HG02973 (cell line): ENCODE measurements around the gene PLPPR4.
"Not testable (repeated sequence)": the region's sequence is repeated elsewhere in the genome, so short reads cannot be mapped to it uniquely, and the experiment has no call there.

Experiments
- ATAC-seq: cut with Tn5 transposase; IDR thresholded peaks from one replicate; pipeline ENCODE4 v1.9.1; 2021; ENCODE audit warnings: moderate library complexity; ENCODE audit not compliant: unreplicated experiment

Gene PLPPR4

GRCh38 chr1:99266726-99267125 lies 2.4 kb downstream of the PLPPR4 start:
- no peak for ATAC-seq

- ATAC-seq = no peak
These were observed 3.7 kb downstream of the PLPPR4 start for GRCh38 chr1:99268021-99268420.

GRCh38 chr1:99269321-99269720 lies 5.0 kb downstream of the PLPPR4 start:
- no peak for ATAC-seq

DNA sequence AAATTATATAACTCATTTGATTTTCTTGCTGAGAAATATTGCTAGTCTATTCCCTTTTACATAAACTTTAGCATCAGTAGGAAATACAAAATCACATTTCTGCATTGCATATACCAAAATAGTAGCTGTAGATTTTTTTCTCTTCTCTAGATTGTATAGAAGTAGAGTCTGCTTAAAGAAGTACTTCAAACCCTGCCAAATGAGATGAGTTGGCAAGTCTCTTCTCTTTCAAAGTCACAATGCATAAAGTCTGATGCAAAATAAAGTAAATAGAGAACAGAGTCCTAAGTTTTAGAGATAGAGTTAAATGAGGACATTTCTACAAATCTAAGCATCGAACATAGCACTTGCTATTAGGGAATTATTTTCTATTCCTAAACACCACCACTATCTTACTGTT lies 6.4 kb downstream of the PLPPR4 start:
- ATAC-seq = no peak

DNA sequence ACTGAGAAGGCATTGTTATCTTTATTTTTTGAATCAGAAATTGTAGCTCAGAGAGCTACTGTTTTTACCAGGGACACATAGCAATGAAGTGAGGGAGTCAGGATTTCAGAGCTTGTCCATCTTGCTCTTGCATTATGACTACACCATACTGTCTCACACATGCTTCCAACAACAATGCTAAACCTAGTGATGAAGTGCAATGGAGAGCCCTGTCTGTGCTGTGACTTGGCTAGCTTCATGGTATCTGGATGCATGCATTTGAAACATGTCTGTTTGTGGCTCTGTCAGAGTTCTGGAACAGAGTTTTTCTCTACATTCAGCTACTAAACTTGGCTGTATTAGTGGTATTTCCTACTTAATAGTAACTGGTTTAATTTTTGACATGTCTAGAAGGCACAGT lies 7.0 kb downstream of the PLPPR4 start:
- ATAC-seq = no peak

- ATAC-seq = no peak
These were observed 12.8 kb downstream of the PLPPR4 start for GRCh38 chr1:99277066-99277465.

GRCh38 chr1:99279525-99279924 lies 15.2 kb downstream of the PLPPR4 start:
- no peak for ATAC-seq

DNA sequence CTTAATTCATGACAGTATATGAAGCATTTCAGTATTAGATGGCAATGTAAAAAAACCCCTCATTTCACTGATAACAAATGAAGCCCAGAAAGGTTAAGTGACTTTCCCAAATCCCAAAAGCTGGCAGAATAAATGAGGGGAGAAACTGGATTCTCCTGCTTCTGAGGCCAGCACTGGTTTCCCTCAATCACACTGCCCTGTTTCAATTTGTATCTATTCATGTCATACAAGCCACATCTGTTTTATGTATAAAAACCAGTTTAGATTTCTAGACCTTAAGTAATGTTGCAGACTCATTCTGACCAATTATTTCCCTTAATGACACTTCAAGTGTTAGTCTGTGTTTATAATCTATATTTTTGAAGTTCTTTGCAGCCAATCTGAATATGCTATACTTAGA lies 16.8 kb downstream of the PLPPR4 start:
- no peak for ATAC-seq

GRCh38 chr1:99282536-99282935 lies 18.2 kb downstream of the PLPPR4 start:
- no peak for ATAC-seq

GRCh38 chr1:99283521-99283920 lies 19.2 kb downstream of the PLPPR4 start:
- not testable (repeated sequence) for ATAC-seq

- ATAC-seq = no peak
These were observed 28.6 kb downstream of the PLPPR4 start for GRCh38 chr1:99292886-99293285.

DNA sequence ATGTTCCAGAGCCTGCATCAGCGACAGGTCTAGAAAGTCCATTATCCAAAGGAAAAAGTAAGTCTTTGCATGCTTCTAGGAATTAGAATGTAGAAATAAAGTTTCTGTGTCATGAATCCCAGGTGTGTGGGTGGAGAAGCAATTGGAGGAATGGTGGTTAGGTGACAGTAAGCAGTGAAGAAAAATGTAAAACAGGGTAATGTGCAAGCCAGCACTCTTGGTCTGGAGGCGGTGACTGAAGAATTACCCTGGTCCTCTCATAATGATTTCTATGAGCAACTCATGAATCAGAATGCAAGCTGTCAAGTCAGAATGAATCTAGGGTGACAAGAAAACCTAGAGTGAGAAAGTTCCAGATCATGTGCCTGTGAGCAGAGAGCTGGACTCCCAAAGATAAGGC lies 33.6 kb downstream of the PLPPR4 start:
- ATAC-seq = no peak

DNA sequence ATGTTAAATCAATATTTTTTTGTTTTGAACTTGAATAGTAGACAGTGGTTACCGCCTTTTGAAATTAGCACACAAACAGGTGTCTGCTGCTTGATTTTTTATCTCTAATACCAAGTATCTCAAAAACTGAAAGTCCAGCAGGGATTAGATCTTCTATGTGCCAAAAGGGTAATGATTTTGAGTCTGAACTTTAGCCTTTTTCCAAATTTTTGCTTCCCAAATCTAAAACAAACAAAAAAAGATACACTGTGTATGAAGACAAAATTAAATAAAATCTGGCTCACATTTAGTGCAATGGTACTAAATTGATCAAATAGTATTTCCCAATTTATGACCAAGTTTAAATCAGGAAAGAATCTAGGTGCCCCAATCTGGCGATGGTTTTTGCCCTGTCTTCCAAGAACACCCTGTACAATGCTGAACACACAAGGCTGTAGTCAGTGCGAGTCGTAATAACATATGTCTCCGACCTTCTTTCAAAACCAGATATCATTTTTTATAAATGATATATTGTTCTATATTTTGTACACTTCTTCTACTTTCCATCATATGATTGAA lies 40.5 kb downstream of the PLPPR4 start:
- ATAC-seq = no peak

DNA sequence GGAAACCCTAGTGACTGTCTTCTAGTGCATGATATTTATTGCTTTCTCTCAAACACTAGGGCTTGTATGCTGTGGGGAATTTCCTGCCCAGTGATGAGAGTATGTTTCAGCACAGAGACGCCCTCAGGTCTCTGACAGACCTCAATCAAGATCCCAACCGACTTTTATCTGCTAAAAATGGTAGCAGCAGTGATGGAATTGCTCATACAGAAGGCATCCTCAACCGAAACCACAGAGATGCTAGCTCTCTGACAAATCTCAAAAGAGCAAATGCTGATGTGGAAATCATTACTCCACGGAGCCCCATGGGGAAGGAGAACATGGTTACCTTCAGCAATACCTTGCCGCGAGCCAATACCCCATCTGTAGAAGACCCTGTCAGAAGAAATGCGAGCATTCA lies 41.3 kb downstream of the PLPPR4 start:
- ATAC-seq = no peak

- ATAC-seq = no peak
These were observed 41.8 kb downstream of the PLPPR4 start for GRCh38 chr1:99306056-99306455.

DNA sequence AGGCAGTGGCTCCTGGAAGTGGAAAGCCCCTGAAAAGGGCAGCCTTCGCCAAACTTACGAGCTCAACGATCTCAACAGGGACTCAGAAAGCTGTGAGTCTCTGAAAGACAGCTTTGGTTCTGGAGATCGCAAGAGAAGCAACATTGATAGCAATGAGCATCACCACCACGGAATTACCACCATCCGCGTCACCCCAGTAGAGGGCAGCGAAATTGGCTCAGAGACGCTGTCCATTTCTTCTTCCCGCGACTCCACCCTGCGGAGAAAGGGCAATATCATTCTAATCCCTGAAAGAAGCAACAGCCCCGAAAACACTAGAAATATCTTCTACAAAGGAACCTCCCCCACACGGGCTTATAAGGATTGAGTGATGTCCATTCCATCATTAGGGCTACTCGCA lies 42.4 kb downstream of the PLPPR4 start:
- no peak for ATAC-seq

DNA sequence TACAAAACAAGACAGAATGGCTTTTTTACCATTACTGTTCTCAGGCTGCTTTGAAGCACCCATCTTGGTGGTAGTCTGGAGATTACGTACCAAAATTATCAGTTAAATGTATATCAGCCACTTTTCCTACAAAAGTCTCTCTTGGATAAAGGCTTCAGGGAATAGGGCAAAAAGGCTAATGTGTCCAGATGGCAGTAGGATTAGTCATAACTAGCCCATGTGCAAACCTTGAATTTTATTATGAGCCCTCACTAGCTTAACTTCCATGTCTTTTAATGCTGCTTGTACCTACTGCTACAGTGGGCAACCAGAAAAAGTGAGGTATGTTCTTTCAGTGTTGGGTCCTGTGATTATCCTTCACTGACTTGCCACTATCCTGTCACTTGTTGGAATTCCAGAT lies 51.0 kb downstream of the PLPPR4 start:
- ATAC-seq = no peak

GRCh38 chr1:99326215-99326949 lies 62.1 kb downstream of the PLPPR4 start:
- ATAC-seq = no peak

- no peak for ATAC-seq
These were observed 63.1 kb downstream of the PLPPR4 start for GRCh38 chr1:99327357-99327756.

GRCh38 chr1:99328171-99328570 lies 63.9 kb downstream of the PLPPR4 start:
- no peak for ATAC-seq

DNA sequence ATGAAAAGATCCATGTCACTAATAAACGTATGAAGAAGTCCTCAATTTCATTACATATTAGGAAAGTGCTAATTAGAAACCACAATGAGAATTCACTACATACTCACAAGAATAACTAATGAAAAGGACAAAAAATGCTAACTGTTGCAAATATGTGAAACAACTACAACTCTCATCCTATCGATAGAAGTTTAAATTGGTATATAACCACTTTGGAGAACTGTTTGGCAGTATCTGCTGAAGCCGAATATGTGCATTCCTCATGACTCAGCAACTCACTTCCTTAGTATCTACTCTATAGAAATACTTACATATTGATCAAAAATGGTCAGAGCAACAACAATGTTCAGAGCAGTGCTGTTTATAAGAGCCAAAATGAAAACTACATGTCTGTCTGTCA lies 66.8 kb downstream of the PLPPR4 start:
- no peak for ATAC-seq

DNA sequence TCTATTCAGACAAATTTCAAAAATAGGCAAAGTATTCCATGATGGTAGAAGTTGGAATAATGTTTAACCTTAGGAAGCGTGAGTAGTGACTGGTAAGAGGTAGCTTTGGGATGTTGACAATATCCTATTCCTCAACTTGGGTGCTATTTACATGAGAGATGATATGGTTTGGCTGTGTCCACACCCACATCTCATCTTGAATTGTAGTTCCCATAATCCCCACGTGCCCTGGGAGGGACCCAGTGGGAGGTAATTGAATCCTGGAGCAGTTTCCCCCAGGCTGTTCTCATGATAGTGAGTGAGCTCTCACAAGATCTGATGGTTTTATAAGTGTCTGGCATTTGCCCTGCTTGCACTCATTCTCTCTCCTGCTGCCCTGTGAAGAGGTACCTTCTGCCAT lies 67.3 kb downstream of the PLPPR4 start:
- ATAC-seq = no peak

GRCh38 chr1:99332561-99332960 lies 68.3 kb downstream of the PLPPR4 start:
- ATAC-seq = no peak
